Lower leg skin (tissue), 4 donors: ENCODE measurements around the gene PLA2G2D. TPM values are rescaled to one million over a fixed set of nuclear protein-coding genes. Genes with fewer than 3 reads are reported as not detected.

ENCODE experiments used
- DNase-seq, 2 donors: peaks; one replicate each; pipeline ENCODE4 v3.0.0-alpha.2; 2019; ENCODE audit warnings: low spot score in 2 of 2
- H3K4me3 ChIP-seq: fragments of 200-600 bp; sonication (generic); 2 replicates; pipeline ENCODE4 v1.5.1; 2017; ENCODE audit warnings: mild to moderate bottlenecking, low read depth; ENCODE audit not compliant: poor library complexity, severe bottlenecking
- POLR2A ChIP-seq, 2 donors: fragments of 450-650 bp; IDR thresholded peaks; one replicate each; pipeline ENCODE4 v1.6.1; 2016 to 2017; ENCODE audit warnings: antibody characterized with exemption in 2 of 2, mild to moderate bottlenecking in 1 of 2, moderate library complexity in 1 of 2
- WGBS, 2 donors: methylation state at CpG; one replicate each; pipeline ENCODE4 v1.1.5; 2018; 5-methylcytosine and 5-hydroxymethylcytosine counted together
- intact Hi-C: fragments of 100-400 bp; cut with DNase I; formaldehyde crosslinking; loops from one replicate; pipeline ENCODE4 v1.15.0; 2023; ENCODE audit warnings: low total_unique reads
- total RNA-seq, 4 donors: library from RNA; depleted of rRNA; stranded (reverse); fragments of >200 nt; gene quantifications; one replicate each; pipeline ENCODE4 v1.1.0, GENCODE V29; 2016
- TF ChIP-seq, protein P1 (sequence below), 3 donors: fragments of 450-650 bp; IDR thresholded peaks; one replicate each; pipeline ENCODE4 v1.5.1; 2016; ENCODE audit warnings: antibody characterized with exemption in 3 of 3, mild to moderate bottlenecking in 3 of 3, moderate library complexity in 2 of 3

PLA2G2D gene
- total RNA-seq, 4 donors from 2014 or later, result not detected

DNA sequence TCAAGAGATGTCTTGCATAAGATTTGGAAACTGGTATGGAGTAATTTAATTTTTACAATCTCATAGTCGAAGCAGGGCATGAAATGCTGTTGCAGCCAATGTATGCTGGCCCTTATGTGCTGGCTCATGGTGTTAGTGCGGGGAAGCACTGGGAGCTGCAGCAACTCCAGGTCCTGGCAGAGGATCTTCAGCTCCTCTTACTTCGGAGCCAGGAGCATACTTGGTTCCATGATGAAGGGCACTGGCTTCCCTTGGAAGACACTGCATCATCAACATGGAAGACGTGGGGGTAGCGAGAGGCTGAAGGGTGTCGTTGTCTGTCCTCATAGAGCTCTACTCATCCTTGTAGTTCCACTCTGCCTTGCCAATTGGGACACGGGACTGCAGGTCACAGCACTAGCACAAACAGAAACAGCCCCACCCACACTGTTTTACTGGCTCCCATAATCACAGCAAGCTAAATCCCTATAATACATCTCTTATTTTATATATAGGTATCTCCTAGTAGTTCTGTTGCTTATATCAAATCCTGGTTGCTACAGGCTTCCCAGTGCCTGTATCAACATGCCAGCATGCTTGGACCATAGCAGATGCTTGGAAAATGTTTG, 22.4 kb downstream of the PLA2G2D start:
- TF ChIP-seq, protein P1, sequence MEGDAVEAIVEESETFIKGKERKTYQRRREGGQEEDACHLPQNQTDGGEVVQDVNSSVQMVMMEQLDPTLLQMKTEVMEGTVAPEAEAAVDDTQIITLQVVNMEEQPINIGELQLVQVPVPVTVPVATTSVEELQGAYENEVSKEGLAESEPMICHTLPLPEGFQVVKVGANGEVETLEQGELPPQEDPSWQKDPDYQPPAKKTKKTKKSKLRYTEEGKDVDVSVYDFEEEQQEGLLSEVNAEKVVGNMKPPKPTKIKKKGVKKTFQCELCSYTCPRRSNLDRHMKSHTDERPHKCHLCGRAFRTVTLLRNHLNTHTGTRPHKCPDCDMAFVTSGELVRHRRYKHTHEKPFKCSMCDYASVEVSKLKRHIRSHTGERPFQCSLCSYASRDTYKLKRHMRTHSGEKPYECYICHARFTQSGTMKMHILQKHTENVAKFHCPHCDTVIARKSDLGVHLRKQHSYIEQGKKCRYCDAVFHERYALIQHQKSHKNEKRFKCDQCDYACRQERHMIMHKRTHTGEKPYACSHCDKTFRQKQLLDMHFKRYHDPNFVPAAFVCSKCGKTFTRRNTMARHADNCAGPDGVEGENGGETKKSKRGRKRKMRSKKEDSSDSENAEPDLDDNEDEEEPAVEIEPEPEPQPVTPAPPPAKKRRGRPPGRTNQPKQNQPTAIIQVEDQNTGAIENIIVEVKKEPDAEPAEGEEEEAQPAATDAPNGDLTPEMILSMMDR (IDR thresholded peaks at IDR 0.05), result no peak
- TF ChIP-seq POLR2A (IDR thresholded peaks at IDR 0.05), result no peak
- WGBS, 2 donors, result 78 to 83% methylated on average over 7 of the region's 7 CpGs
- intact Hi-C loops, result no loop called here
- no peak for DNase-seq
- no peak overlapping the region for H3K4me3 ChIP-seq

DNA sequence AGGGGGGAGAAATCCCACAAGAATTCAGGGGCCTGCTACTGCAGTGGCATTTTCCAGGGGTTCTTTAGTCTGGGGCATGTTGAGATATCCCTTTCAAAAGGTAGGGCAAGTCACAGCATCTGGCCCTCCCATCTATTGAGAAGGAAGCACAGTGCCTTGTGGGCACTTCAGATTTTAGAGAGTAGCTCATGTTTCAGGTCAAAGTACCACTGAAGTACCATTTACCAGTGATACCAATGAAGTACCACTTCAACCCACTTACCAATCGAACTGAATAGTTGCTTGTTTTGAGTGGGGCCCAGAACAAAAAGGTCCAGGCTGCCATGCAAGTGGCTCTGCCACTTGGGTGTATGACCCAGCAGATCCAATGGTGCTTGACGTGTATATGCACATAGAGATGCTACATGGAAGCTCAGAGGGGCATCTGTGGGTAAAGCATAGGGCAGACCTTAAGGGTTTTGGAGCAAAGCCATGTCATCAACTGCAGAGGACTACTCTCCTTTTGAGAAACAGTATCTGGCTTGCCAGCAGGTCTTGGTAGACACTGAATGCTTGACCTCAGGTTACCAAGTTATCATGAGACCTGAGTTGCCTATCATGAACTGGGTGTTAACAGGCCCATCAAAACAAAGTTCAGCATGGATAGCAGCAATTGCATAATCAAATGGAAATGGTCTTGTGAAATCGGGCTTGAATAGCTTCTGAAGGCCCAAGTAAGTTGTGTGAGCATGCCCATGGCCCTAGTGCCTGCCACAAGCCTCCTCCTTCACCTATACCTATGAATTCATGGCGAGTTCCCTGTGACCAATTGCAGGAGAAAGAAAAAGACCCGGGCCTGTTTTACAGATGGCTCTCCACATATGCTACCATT, 23.5 kb downstream of the PLA2G2D start:
- DNase-seq, result peak in 1 of 2 donors; percentile 30
- no peak overlapping the region for H3K4me3 ChIP-seq
- WGBS, 2 donors, result 76 to 87% methylated on average over 5 of the region's 5 CpGs
- no peak for TF ChIP-seq POLR2A (IDR thresholded peaks at IDR 0.05)
- TF ChIP-seq, protein P1 (IDR thresholded peaks at IDR 0.05), result no peak
- intact Hi-C loops, result no loop called here

DNA sequence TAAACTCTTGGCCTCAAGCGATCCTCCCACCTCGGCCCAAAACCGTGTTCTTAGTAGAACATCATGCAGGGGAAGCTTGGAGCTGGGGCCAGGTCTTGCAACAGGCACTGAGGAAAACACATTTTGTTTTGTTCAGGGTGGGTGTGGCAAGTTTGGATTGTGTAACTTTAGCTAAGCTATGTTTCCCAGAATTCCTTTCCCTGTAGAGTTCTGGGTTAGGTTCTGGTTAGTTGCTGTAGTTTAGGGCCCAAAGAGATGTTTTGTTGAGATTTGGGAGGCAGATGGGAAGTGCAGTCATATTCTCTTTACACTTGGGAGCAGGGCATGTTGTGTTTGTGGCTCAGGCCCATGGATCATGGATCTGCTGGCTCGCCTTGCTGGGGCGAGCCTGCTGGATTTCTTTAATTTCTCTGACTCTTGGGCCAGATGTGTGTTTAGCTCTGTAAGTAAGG, 25.4 kb downstream of the PLA2G2D start:
- DNase-seq, result peak; percentile 86 to 95
- 46 to 50% methylated on average over 5 of the region's 5 CpGs for WGBS, 2 donors
- intact Hi-C loops, result no loop called here
- TF ChIP-seq, protein P1 (IDR thresholded peaks at IDR 0.05), result no peak
- no peak for TF ChIP-seq POLR2A (IDR thresholded peaks at IDR 0.05)
- H3K4me3 ChIP-seq, result no peak overlapping the region

DNA sequence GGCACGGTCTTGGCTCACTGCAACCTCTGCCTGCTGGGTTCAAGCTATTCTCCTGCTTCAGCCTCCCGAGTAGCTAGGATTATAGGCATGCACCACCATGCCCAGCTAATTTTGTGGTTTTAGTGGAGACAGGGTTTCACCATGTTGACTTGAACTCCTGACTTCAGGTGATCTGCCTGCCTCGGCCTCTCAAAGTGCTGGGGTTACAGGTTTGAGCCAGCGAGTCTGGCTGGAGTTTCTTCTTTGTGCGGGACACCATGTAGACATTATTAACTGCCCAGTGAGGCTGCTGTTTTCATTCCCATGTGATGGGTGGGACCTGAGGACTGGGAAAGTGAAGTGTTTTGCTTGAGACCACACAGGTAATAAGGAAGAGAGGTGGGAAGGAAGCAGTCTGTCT, 26.0 kb downstream of the PLA2G2D start:
- DNase-seq, result no peak
- 78 to 86% methylated on average over 5 of the region's 5 CpGs for WGBS, 2 donors
- H3K4me3 ChIP-seq, result no peak overlapping the region
- TF ChIP-seq, protein P1 (IDR thresholded peaks at IDR 0.05), result no peak
- TF ChIP-seq POLR2A (IDR thresholded peaks at IDR 0.05), result no peak
- intact Hi-C loops, result no loop called here

DNA sequence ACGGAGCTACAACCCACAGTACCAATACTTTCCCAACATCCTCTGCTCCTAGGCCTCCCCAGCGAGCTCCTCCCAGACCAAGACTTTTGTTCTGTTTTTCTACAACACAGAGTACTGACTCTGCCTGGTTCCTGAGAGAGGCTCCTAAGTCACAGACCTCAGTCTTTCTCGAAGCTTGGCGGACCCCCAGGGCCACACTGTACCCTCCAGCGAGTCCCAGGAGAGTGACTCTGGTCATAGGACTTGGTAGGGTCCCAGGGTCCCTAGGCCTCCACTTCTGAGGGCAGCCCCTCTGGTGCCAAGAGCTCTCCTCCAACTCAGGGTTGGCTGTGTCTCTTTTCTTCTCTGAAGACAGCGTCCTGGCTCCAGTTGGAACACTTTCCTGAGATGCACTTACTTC, 28.7 kb downstream of the PLA2G2D start:
- no peak overlapping the region for H3K4me3 ChIP-seq
- WGBS, 2 donors, result 75 to 78% methylated on average over 6 of the region's 6 CpGs
- DNase-seq, result no peak
- no peak for TF ChIP-seq POLR2A (IDR thresholded peaks at IDR 0.05)
- TF ChIP-seq, protein P1 (IDR thresholded peaks at IDR 0.05), result no peak
- intact Hi-C loops, result no loop called here
